H1 (cell line): Measurements from ENCODE around the gene DEDD. TPM values are rescaled to one million over a fixed set of nuclear protein-coding genes. Genes with fewer than 3 reads are reported as not detected.

Experiments used
- CTBP2 ChIP-seq: IDR thresholded peaks from 2 replicates; pipeline ENCODE4 v1.7.0; 2011; ENCODE audit warnings: borderline replicate concordance, mild to moderate bottlenecking, moderate library complexity, mixed read lengths, low read length; ENCODE audit not compliant: insufficient read depth, insufficient read length
- EGR1 ChIP-seq: IDR thresholded peaks from 2 replicates; pipeline ENCODE4 v1.6.1; 2011; ENCODE audit warnings: low read depth, low read length, borderline replicate concordance
- GTF2F1 ChIP-seq: IDR thresholded peaks from 2 replicates; pipeline ENCODE4 v1.6.1; 2012; ENCODE audit warnings: low read depth, low read length, improper control_type of control experiment, borderline replicate concordance
- JUN ChIP-seq: IDR thresholded peaks from 2 replicates; pipeline ENCODE4 v1.6.1; 2011; ENCODE audit warnings: low read depth, mild to moderate bottlenecking, improper control_type of control experiment, low read length
- RFX5 ChIP-seq: IDR thresholded peaks from 2 replicates; pipeline ENCODE4 v1.6.1; 2011; ENCODE audit warnings: low read depth, low read length, improper control_type of control experiment, borderline replicate concordance
- SIRT6 ChIP-seq: IDR thresholded peaks from one replicate; pipeline ENCODE4 v1.7.1; 2012; ENCODE audit warnings: low read length, inconsistent platforms
- TEAD4 ChIP-seq: IDR thresholded peaks from 2 replicates; pipeline ENCODE4 v1.6.1; 2012; ENCODE audit warnings: low read depth, low read length, inconsistent platforms, mixed read lengths
- USF2 ChIP-seq: IDR thresholded peaks from 2 replicates; pipeline ENCODE4 v1.6.1; 2011; ENCODE audit warnings: low read length, improper control_type of control experiment
- polyA plus RNA-seq, 7 experiments: library from polyadenylated mRNA; depleted of rRNA in 3 of 7; stranded (reverse) in 5 of 7; unstranded in 2 of 7; fragments of >200 nt in 5 of 7; fragments of 200-250 nt in 2 of 7; gene quantifications; 1 replicate in 5 of 7; 2 replicates in 1 of 7; 4 replicates in 1 of 7; pipeline versions ENCODE4 v1.2.1 to v1.2.3, GENCODE V29; 2011 to 2013; ENCODE audit warnings: missing spikeins in 2 of 7, mixed read lengths in 2 of 7
- total RNA-seq: library from RNA; stranded (reverse); fragmentation: NEBNext Ultra II Directional; extraction: Animal tissue kit (Norgen Biotek cat#: 25700); gene quantifications from 2 replicates; pipeline ENCODE4 v1.2.1, GENCODE V29; 2021
- TF ChIP-seq, protein P1 (sequence below): fragments of 300-600 bp; sonication (generic); IDR thresholded peaks from 2 replicates; pipeline ENCODE4 v1.7.1; 2012; ENCODE audit warnings: low read length, moderate library complexity, mild to moderate bottlenecking, inconsistent platforms; ENCODE audit not compliant: insufficient replicate concordance

The DEDD gene
- total and polyA plus RNA-seq, 2 of the 8 experiments (the other 6 are each of a cell fraction or from before 2014, with no cell fraction given), result 42.6 to 55.9 TPM

DNA sequence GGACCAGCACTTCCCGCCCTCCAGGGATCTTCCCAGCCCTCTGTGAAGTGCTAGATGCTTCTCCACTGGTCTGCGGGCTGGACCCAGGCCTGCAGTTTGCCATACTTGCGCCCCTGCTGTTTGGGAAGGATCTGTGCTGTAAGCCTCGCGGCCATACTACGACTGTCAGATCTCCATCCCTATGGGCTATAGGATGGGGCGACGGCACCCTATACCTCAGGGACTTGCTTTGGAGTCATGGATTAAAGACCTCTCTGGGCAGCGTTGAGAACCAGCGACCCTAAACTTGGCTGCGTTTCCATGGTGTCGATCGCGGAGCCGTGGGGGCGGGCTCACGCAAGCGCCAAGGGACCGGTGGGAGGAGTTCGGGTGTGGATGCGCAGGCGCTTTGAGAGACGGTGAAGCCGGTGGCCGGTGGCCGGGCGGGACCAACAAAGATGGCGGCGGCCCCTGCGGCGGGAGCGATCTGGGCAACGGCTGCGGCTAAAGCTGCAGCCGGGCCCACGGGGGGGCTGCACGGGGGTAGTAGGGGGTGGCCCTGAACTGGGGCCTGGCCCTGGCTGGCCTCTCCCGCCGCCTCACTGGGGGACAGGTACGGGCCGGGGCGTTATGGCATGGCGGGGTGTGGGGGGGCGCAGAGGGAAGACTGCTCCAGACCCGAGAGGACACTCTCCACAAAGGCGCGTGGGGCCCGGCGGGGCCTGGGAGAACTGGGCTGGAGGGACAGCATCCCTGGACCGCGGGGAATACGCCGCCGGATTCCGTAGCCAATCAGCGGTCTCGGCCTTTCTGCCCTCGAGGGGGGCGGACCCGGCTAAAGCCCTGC lies 26.8 kb upstream of the DEDD start, which contains the start of gene USP21 (continued):
- TF ChIP-seq, protein P1, sequence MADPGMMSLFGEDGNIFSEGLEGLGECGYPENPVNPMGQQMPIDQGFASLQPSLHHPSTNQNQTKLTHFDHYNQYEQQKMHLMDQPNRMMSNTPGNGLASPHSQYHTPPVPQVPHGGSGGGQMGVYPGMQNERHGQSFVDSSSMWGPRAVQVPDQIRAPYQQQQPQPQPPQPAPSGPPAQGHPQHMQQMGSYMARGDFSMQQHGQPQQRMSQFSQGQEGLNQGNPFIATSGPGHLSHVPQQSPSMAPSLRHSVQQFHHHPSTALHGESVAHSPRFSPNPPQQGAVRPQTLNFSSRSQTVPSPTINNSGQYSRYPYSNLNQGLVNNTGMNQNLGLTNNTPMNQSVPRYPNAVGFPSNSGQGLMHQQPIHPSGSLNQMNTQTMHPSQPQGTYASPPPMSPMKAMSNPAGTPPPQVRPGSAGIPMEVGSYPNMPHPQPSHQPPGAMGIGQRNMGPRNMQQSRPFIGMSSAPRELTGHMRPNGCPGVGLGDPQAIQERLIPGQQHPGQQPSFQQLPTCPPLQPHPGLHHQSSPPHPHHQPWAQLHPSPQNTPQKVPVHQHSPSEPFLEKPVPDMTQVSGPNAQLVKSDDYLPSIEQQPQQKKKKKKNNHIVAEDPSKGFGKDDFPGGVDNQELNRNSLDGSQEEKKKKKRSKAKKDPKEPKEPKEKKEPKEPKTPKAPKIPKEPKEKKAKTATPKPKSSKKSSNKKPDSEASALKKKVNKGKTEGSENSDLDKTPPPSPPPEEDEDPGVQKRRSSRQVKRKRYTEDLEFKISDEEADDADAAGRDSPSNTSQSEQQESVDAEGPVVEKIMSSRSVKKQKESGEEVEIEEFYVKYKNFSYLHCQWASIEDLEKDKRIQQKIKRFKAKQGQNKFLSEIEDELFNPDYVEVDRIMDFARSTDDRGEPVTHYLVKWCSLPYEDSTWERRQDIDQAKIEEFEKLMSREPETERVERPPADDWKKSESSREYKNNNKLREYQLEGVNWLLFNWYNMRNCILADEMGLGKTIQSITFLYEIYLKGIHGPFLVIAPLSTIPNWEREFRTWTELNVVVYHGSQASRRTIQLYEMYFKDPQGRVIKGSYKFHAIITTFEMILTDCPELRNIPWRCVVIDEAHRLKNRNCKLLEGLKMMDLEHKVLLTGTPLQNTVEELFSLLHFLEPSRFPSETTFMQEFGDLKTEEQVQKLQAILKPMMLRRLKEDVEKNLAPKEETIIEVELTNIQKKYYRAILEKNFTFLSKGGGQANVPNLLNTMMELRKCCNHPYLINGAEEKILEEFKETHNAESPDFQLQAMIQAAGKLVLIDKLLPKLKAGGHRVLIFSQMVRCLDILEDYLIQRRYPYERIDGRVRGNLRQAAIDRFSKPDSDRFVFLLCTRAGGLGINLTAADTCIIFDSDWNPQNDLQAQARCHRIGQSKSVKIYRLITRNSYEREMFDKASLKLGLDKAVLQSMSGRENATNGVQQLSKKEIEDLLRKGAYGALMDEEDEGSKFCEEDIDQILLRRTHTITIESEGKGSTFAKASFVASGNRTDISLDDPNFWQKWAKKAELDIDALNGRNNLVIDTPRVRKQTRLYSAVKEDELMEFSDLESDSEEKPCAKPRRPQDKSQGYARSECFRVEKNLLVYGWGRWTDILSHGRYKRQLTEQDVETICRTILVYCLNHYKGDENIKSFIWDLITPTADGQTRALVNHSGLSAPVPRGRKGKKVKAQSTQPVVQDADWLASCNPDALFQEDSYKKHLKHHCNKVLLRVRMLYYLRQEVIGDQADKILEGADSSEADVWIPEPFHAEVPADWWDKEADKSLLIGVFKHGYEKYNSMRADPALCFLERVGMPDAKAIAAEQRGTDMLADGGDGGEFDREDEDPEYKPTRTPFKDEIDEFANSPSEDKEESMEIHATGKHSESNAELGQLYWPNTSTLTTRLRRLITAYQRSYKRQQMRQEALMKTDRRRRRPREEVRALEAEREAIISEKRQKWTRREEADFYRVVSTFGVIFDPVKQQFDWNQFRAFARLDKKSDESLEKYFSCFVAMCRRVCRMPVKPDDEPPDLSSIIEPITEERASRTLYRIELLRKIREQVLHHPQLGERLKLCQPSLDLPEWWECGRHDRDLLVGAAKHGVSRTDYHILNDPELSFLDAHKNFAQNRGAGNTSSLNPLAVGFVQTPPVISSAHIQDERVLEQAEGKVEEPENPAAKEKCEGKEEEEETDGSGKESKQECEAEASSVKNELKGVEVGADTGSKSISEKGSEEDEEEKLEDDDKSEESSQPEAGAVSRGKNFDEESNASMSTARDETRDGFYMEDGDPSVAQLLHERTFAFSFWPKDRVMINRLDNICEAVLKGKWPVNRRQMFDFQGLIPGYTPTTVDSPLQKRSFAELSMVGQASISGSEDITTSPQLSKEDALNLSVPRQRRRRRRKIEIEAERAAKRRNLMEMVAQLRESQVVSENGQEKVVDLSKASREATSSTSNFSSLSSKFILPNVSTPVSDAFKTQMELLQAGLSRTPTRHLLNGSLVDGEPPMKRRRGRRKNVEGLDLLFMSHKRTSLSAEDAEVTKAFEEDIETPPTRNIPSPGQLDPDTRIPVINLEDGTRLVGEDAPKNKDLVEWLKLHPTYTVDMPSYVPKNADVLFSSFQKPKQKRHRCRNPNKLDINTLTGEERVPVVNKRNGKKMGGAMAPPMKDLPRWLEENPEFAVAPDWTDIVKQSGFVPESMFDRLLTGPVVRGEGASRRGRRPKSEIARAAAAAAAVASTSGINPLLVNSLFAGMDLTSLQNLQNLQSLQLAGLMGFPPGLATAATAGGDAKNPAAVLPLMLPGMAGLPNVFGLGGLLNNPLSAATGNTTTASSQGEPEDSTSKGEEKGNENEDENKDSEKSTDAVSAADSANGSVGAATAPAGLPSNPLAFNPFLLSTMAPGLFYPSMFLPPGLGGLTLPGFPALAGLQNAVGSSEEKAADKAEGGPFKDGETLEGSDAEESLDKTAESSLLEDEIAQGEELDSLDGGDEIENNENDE, result no peak
- no peak for TF ChIP-seq TEAD4
- no peak for TF ChIP-seq USF2
- no peak for TF ChIP-seq CTBP2
- TF ChIP-seq EGR1, result no peak
- no peak for TF ChIP-seq GTF2F1
- TF ChIP-seq JUN, result no peak
- TF ChIP-seq SIRT6, result no peak
- TF ChIP-seq RFX5, result no peak
